ENCODE results near the gene TOM1L1. TPM values are rescaled to one million over a fixed set of nuclear protein-coding genes. Genes with fewer than 3 reads are reported as not detected.
A peak's percentile ranks its signal among the peaks of the same experiment; 100 is the strongest.

The TOM1L1 gene
- total and polyA plus RNA-seq, 5 donors, result 7.3 to 11.8 (median 9.0) TPM

- no peaks in the 10 kb centered on the region for H3K27me3 ChIP-seq (ENCODE audit: control insufficient read depth, insufficient read depth)
- H3K4me1 ChIP-seq (ENCODE audit: control insufficient read depth, insufficient read depth, low read length), result no peaks in the 10 kb centered on the region
- 76% methylated on average over 6 of the region's 6 CpGs for WGBS
- no peak overlapping the region for H3K4me3 ChIP-seq (ENCODE audit: low read length)
- H3K9me3 ChIP-seq (ENCODE audit: control insufficient read depth, low read length), result no peaks in the 10 kb centered on the region
- no peak for ATAC-seq
- intact Hi-C loops (cut with DNase I), result no loop called here
- no peak for DNase-seq
- H3K27ac ChIP-seq (ENCODE audit: low read length), result no peak overlapping the region
Measured at GRCh38 chr17:54876656-54877195, 23.9 kb upstream of the TOM1L1 start.

GRCh38 chr17:54881255-54881972 lies 19.2 kb upstream of the TOM1L1 start:
- WGBS, result 85% methylated on average over 10 of the region's 10 CpGs
- Histone ChIP-seq H3K27ac (ENCODE audit: low read length) (no peak overlapping the region), H3K9me3 (ENCODE audit: control insufficient read depth, low read length) (no peaks in the 10 kb centered on the region), H3K27me3 (ENCODE audit: control insufficient read depth, insufficient read depth) (no peaks in the 10 kb centered on the region), H3K4me3 (ENCODE audit: low read length) (no peak overlapping the region), H3K4me1 (ENCODE audit: control insufficient read depth, insufficient read depth, low read length) (no peaks in the 10 kb centered on the region)
- intact Hi-C loops (cut with DNase I), result no loop called here
- DNase-seq, result no peak
- no peak for ATAC-seq

- Histone ChIP-seq H3K9me3 (ENCODE audit: control insufficient read depth, low read length) (no peaks in the 10 kb centered on the region), H3K4me3 (ENCODE audit: low read length) (no peak overlapping the region), H3K4me1 (ENCODE audit: control insufficient read depth, insufficient read depth, low read length) (no peaks in the 10 kb centered on the region), H3K27ac (ENCODE audit: low read length) (no peak overlapping the region), H3K27me3 (ENCODE audit: control insufficient read depth, insufficient read depth) (no peaks in the 10 kb centered on the region)
- intact Hi-C loops (cut with DNase I), result no loop called here
- DNase-seq (no peak), ATAC-seq (no peak)
- WGBS, result 64% methylated on average over 4 of the region's 4 CpGs
Measured at GRCh38 chr17:54882371-54882770, 18.3 kb upstream of the TOM1L1 start.

GRCh38 chr17:54882950-54883349 lies 17.7 kb upstream of the TOM1L1 start:
- H3K9me3 ChIP-seq (ENCODE audit: control insufficient read depth, low read length), result no peaks in the 10 kb centered on the region
- ATAC-seq (no peak), DNase-seq (no peak)
- H3K4me3 ChIP-seq (ENCODE audit: low read length), result no peak overlapping the region
- no peak overlapping the region for H3K27ac ChIP-seq (ENCODE audit: low read length)
- H3K27me3 ChIP-seq (ENCODE audit: control insufficient read depth, insufficient read depth), result no peaks in the 10 kb centered on the region
- WGBS, result 87% methylated on average over 3 of the region's 3 CpGs
- no peaks in the 10 kb centered on the region for H3K4me1 ChIP-seq (ENCODE audit: control insufficient read depth, insufficient read depth, low read length)
- intact Hi-C loops (cut with DNase I), result no loop called here

- no peaks in the 10 kb centered on the region for H3K9me3 ChIP-seq (ENCODE audit: control insufficient read depth, low read length)
- WGBS, result 74% methylated on average over 2 of the region's 2 CpGs
- H3K27me3 ChIP-seq (ENCODE audit: control insufficient read depth, insufficient read depth), result no peaks in the 10 kb centered on the region
- ATAC-seq, result no peak
- intact Hi-C loops (cut with DNase I), result no loop called here
- H3K27ac ChIP-seq (ENCODE audit: low read length), result no peak overlapping the region
- no peak for DNase-seq
- H3K4me1 ChIP-seq (ENCODE audit: control insufficient read depth, insufficient read depth, low read length), result no peaks in the 10 kb centered on the region
- H3K4me3 ChIP-seq (ENCODE audit: low read length), result no peak overlapping the region
Measured at GRCh38 chr17:54883939-54884338, 16.7 kb upstream of the TOM1L1 start.

- Histone ChIP-seq H3K9me3 (ENCODE audit: control insufficient read depth, low read length) (no peaks in the 10 kb centered on the region), H3K27ac (ENCODE audit: low read length) (no peak overlapping the region), H3K4me1 (ENCODE audit: control insufficient read depth, insufficient read depth, low read length) (no peaks in the 10 kb centered on the region), H3K27me3 (ENCODE audit: control insufficient read depth, insufficient read depth) (no peaks in the 10 kb centered on the region), H3K4me3 (ENCODE audit: low read length) (no peak overlapping the region)
- no peak for ATAC-seq
- DNase-seq, result no peak
- WGBS, result 68% methylated on average over 3 of the region's 3 CpGs
- intact Hi-C loops (cut with DNase I), result no loop called here
Measured at GRCh38 chr17:54887787-54888186, 12.9 kb upstream of the TOM1L1 start.

GRCh38 chr17:54888254-54888653 lies 12.4 kb upstream of the TOM1L1 start:
- ATAC-seq (no peak), DNase-seq (no peak)
- WGBS, result 76% methylated on average over 6 of the region's 6 CpGs
- intact Hi-C loops (cut with DNase I), result no loop called here
- H3K27me3 ChIP-seq (ENCODE audit: control insufficient read depth, insufficient read depth), result no peaks in the 10 kb centered on the region
- H3K27ac ChIP-seq (ENCODE audit: low read length), result no peak overlapping the region
- H3K4me1 ChIP-seq (ENCODE audit: control insufficient read depth, insufficient read depth, low read length), result no peaks in the 10 kb centered on the region
- H3K4me3 ChIP-seq (ENCODE audit: low read length), result no peak overlapping the region
- no peaks in the 10 kb centered on the region for H3K9me3 ChIP-seq (ENCODE audit: control insufficient read depth, low read length)

GRCh38 chr17:54888981-54889380 lies 11.7 kb upstream of the TOM1L1 start:
- no peaks in the 10 kb centered on the region for H3K4me1 ChIP-seq (ENCODE audit: control insufficient read depth, insufficient read depth, low read length)
- H3K4me3 ChIP-seq (ENCODE audit: low read length), result no peak overlapping the region
- DNase-seq (no peak), ATAC-seq (no peak)
- no peaks in the 10 kb centered on the region for H3K27me3 ChIP-seq (ENCODE audit: control insufficient read depth, insufficient read depth)
- H3K27ac ChIP-seq (ENCODE audit: low read length), result no peak overlapping the region
- H3K9me3 ChIP-seq (ENCODE audit: control insufficient read depth, low read length), result no peaks in the 10 kb centered on the region
- WGBS, result 83% methylated on average over 7 of the region's 7 CpGs
- intact Hi-C loops (cut with DNase I), result no loop called here

- no peaks in the 10 kb centered on the region for H3K4me1 ChIP-seq (ENCODE audit: control insufficient read depth, insufficient read depth, low read length)
- H3K27ac ChIP-seq (ENCODE audit: low read length), result no peak overlapping the region
- H3K27me3 ChIP-seq (ENCODE audit: control insufficient read depth, insufficient read depth), result no peaks in the 10 kb centered on the region
- DNase-seq (peak in 1 of 3 donors; percentile 28), ATAC-seq (peak; percentile 67 to 74)
- H3K4me3 ChIP-seq (ENCODE audit: low read length), result no peak overlapping the region
- WGBS, result 2% methylated on average over 1 of the region's 1 CpG
- intact Hi-C loops (cut with DNase I), result no loop called here
- H3K9me3 ChIP-seq (ENCODE audit: control insufficient read depth, low read length), result no peaks in the 10 kb centered on the region
Measured at GRCh38 chr17:54891176-54891821, 9.4 kb upstream of the TOM1L1 start.

GRCh38 chr17:54892360-54892759 lies 8.3 kb upstream of the TOM1L1 start:
- ATAC-seq (no peak), DNase-seq (no peak)
- WGBS, result 87% methylated on average over 1 of the region's 1 CpG
- Histone ChIP-seq H3K27me3 (ENCODE audit: control insufficient read depth, insufficient read depth) (no peaks in the 10 kb centered on the region), H3K4me1 (ENCODE audit: control insufficient read depth, insufficient read depth, low read length) (no peaks in the 10 kb centered on the region), H3K27ac (ENCODE audit: low read length) (no peak overlapping the region), H3K9me3 (ENCODE audit: control insufficient read depth, low read length) (no peaks in the 10 kb centered on the region), H3K4me3 (ENCODE audit: low read length) (no peak overlapping the region)
- intact Hi-C loops (cut with DNase I), result no loop called here

- no peak overlapping the region for H3K27ac ChIP-seq (ENCODE audit: low read length)
- no peaks in the 10 kb centered on the region for H3K4me1 ChIP-seq (ENCODE audit: control insufficient read depth, insufficient read depth, low read length)
- no peaks in the 10 kb centered on the region for H3K27me3 ChIP-seq (ENCODE audit: control insufficient read depth, insufficient read depth)
- no peak for DNase-seq
- ATAC-seq, result no peak
- H3K4me3 ChIP-seq (ENCODE audit: low read length), result no peak overlapping the region
- WGBS, result 58% methylated on average over 3 of the region's 3 CpGs
- H3K9me3 ChIP-seq (ENCODE audit: control insufficient read depth, low read length), result no peaks in the 10 kb centered on the region
- intact Hi-C loops (cut with DNase I), result no loop called here
Measured at GRCh38 chr17:54898576-54898975, 2.1 kb upstream of the TOM1L1 start.

Data from right cardiac atrium (tissue), 5 donors.